ENCODE measurements around the gene MAP1LC3B2. TPM values are rescaled to one million over a fixed set of nuclear protein-coding genes. Genes with fewer than 3 reads are reported as not detected.

MAP1LC3B2 gene
- total and polyA plus RNA-seq, 12 donors: 0.59 to 4.6 (median 2.2) TPM

GRCh38 chr12:116604178-116604895 lies 45.2 kb downstream of the MAP1LC3B2 start:
- ATAC-seq: no peak
- DNase-seq: no peak
- Histone ChIP-seq H3K36me3 (no peaks in the 10 kb centered on the region), H3K27ac (no peak overlapping the region), H3K4me3 (peak overlapping the region in 1 of 10 donors; percentile 19), H3K4me1 (peaks cover 1 to 33% (median 8%) of the 10 kb centered on the region in 9 donors), H3K9me3 (no peaks in the 10 kb centered on the region), H3K27me3 (peaks cover 0 to 10% (median 0%) of the 10 kb centered on the region in 7 donors)
- intact Hi-C loops (cut with DNase I): loop anchor here in 8 of 10 donors (5.0 to 10.0 kb wide), 8 partner anchors 73 to 610 kb away; partner anchors contain the start of gene MED13L (in 3 of the 8)
- WGBS, 2 donors: 61 to 62% methylated on average over 13 of the region's 13 CpGs
- no peak for TF ChIP-seq CTCF (IDR thresholded peaks at IDR 0.05)

- no peak for DNase-seq
- Histone ChIP-seq H3K36me3 (no peaks in the 10 kb centered on the region), H3K27me3 (peaks cover 0 to 10% (median 0%) of the 10 kb centered on the region in 7 donors), H3K4me3 (peak overlapping the region in 1 of 10 donors; percentile 19), H3K4me1 (peaks cover 0 to 31% (median 10%) of the 10 kb centered on the region in 9 donors), H3K9me3 (no peaks in the 10 kb centered on the region), H3K27ac (no peak overlapping the region)
- no peak for TF ChIP-seq CTCF (IDR thresholded peaks at IDR 0.05)
- WGBS, 2 donors: 65 to 71% methylated on average over 22 of the region's 22 CpGs
- peak in 1 of 8 donors; percentile 20 for ATAC-seq
- intact Hi-C loops (cut with DNase I): loop anchor here in 8 of 10 donors (5.0 to 10.0 kb wide), 8 partner anchors 72 to 610 kb away; partner anchors contain the start of gene MED13L (in 3 of the 8)
Measured at GRCh38 chr12:116604951-116605641, 45.9 kb downstream of the MAP1LC3B2 start.

GRCh38 chr12:116606397-116606796 lies 47.2 kb downstream of the MAP1LC3B2 start:
- DNase-seq: no peak
- intact Hi-C loops (cut with DNase I): loop anchor here in 5 of 10 donors (10.0 kb wide), 4 partner anchors 332 to 612 kb away; partner anchors contain the start of gene MED13L (in 1 of the 5)
- Histone ChIP-seq H3K4me1 (peaks cover 0 to 38% (median 15%) of the 10 kb centered on the region in 9 donors), H3K9me3 (no peaks in the 10 kb centered on the region), H3K4me3 (no peak overlapping the region), H3K36me3 (no peaks in the 10 kb centered on the region), H3K27ac (no peak overlapping the region), H3K27me3 (peaks cover 0 to 10% (median 0%) of the 10 kb centered on the region in 7 donors)
- no peak for ATAC-seq
- no peak for TF ChIP-seq CTCF (IDR thresholded peaks at IDR 0.05)
- 72 to 74% methylated on average over 4 of the region's 4 CpGs for WGBS, 2 donors

- no peak overlapping the region for H3K4me3 ChIP-seq
- no peak for TF ChIP-seq CTCF (IDR thresholded peaks at IDR 0.05)
- H3K27me3 ChIP-seq: peaks cover 0 to 10% (median 0%) of the 10 kb centered on the region in 7 donors
- H3K9me3 ChIP-seq: no peaks in the 10 kb centered on the region
- H3K27ac ChIP-seq: no peak overlapping the region
- DNase-seq: no peak
- H3K36me3 ChIP-seq: no peaks in the 10 kb centered on the region
- ATAC-seq: no peak
- intact Hi-C loops (cut with DNase I): loop anchor here in 5 of 10 donors (10.0 kb wide), 4 partner anchors 332 to 612 kb away; partner anchors contain the start of gene MED13L (in 1 of the 5)
- H3K4me1 ChIP-seq: peaks cover 0 to 38% (median 16%) of the 10 kb centered on the region in 9 donors
- WGBS, 2 donors: 98% methylated on average over 6 of the region's 6 CpGs
Measured at GRCh38 chr12:116607039-116607438, 47.9 kb downstream of the MAP1LC3B2 start.
